VCaP (cell line): ENCODE measurements around the gene NSMCE1.
A peak's percentile ranks its signal among the peaks of the same experiment; 100 is the strongest.
"Not testable (repeated sequence)": the region's sequence is repeated elsewhere in the genome, so short reads cannot be mapped to it uniquely, and the experiment has no call there.

Experiments
- H3K27ac ChIP-seq: fragments of 450-650 bp; 2 replicates; pipeline ENCODE4 v1.5.1; 2017
- CTCF ChIP-seq: fragments of 450-650 bp; conservative IDR thresholded peaks from 2 replicates; pipeline ENCODE4 v1.5.1; 2017; ENCODE audit warnings: mild to moderate bottlenecking, moderate library complexity

NSMCE1 gene

GRCh38 chr16:27205423-27206065, 63.0 kb downstream of the NSMCE1 start:
- no peak overlapping the region for H3K27ac ChIP-seq
- no peak for TF ChIP-seq CTCF

- H3K27ac ChIP-seq = peak overlapping the region; percentile 84
- TF ChIP-seq CTCF = no peak
Observed at GRCh38 chr16:27204312-27204915, 64.2 kb downstream of the NSMCE1 start.

- H3K27ac ChIP-seq = peak within 1 kb of the TSS; percentile 84
- no peak for TF ChIP-seq CTCF
Observed at GRCh38 chr16:27203507-27204311, 64.9 kb downstream of the NSMCE1 start, which contains the start of gene KDM8. TSS of gene KDM8 (plus strand) at chr16:27203526. CDS start at chr16:27210124, 6,598 bp downstream.

- H3K27ac ChIP-seq = peak overlapping the region; percentile 84
- no peak for TF ChIP-seq CTCF
Observed at GRCh38 chr16:27202923-27203506, 65.6 kb downstream of the NSMCE1 start.

GRCh38 chr16:27200914-27201313, 67.7 kb downstream of the NSMCE1 start:
- H3K27ac ChIP-seq = not testable (repeated sequence)

GRCh38 chr16:27199736-27200135, 68.8 kb downstream of the NSMCE1 start:
- no peak overlapping the region for H3K27ac ChIP-seq
- TF ChIP-seq CTCF = no peak

- TF ChIP-seq CTCF = no peak
- no peak overlapping the region for H3K27ac ChIP-seq
Observed at GRCh38 chr16:27199235-27199586, 69.4 kb downstream of the NSMCE1 start.
